Stimulated activated CD8-positive, alpha-beta memory T cell treated with anti-CD3 and anti-CD28 coated beads, Interleukin-2, amount 100 ng/mL, for 1 hour (primary cell): Measurements from ENCODE around the gene AKR1B1.
"Not testable (repeated sequence)": the region's sequence is repeated elsewhere in the genome, so short reads cannot be mapped to it uniquely, and the experiment has no call there.

Experiments
- DNase-seq, 2 donors: peaks; one replicate each; pipeline ENCODE4 v3.0.0-alpha.2; 2020; ENCODE audit warnings: low read depth in 2 of 2

The AKR1B1 gene

GRCh38 chr7:134458806-134459698, at the start of gene AKR1B1:
AKR1B1 (minus strand) TSS chr7:134459100; CDS start chr7:134459062, 38 bp downstream.
- DNase-seq, result peak; percentile 71 to 74

- DNase-seq, result no peak
Observed at GRCh38 chr7:134505856-134506255, 47.0 kb upstream of the AKR1B1 start.

- DNase-seq, result no peak
Observed at GRCh38 chr7:134504660-134505164, 45.8 kb upstream of the AKR1B1 start.

- DNase-seq, result no peak
Observed at GRCh38 chr7:134502463-134503371, 43.8 kb upstream of the AKR1B1 start.

- DNase-seq, result no peak
Observed at GRCh38 chr7:134500982-134501381, 42.1 kb upstream of the AKR1B1 start.

- DNase-seq, result no peak
Observed at GRCh38 chr7:134500406-134500805, 41.5 kb upstream of the AKR1B1 start.

GRCh38 chr7:134495546-134495945, 36.6 kb upstream of the AKR1B1 start:
- no peak for DNase-seq

GRCh38 chr7:134493091-134493490, 34.2 kb upstream of the AKR1B1 start:
- no peak for DNase-seq

- not testable (repeated sequence) for DNase-seq
Observed at GRCh38 chr7:134487721-134488120, 28.8 kb upstream of the AKR1B1 start.

- no peak for DNase-seq
Observed at GRCh38 chr7:134485203-134485602, 26.3 kb upstream of the AKR1B1 start.

- no peak for DNase-seq
Observed at GRCh38 chr7:134483296-134483695, 24.4 kb upstream of the AKR1B1 start.

- DNase-seq, result no peak
Observed at GRCh38 chr7:134482858-134483257, 24.0 kb upstream of the AKR1B1 start.

- no peak for DNase-seq
Observed at GRCh38 chr7:134481167-134481566, 22.3 kb upstream of the AKR1B1 start.

GRCh38 chr7:134480730-134481129, 21.8 kb upstream of the AKR1B1 start:
- no peak for DNase-seq

GRCh38 chr7:134480202-134480601, 21.3 kb upstream of the AKR1B1 start:
- no peak for DNase-seq

GRCh38 chr7:134478707-134479106, 19.8 kb upstream of the AKR1B1 start:
- no peak for DNase-seq

GRCh38 chr7:134477954-134478353, 19.1 kb upstream of the AKR1B1 start:
- DNase-seq, result no peak

GRCh38 chr7:134476044-134476443, 17.1 kb upstream of the AKR1B1 start:
- DNase-seq, result no peak

GRCh38 chr7:134474828-134475227, 15.9 kb upstream of the AKR1B1 start:
- no peak for DNase-seq

- DNase-seq, result no peak
Observed at GRCh38 chr7:134473861-134474291, 15.0 kb upstream of the AKR1B1 start.

GRCh38 chr7:134472572-134473244, 13.8 kb upstream of the AKR1B1 start:
- DNase-seq, result no peak

GRCh38 chr7:134470864-134471263, 12.0 kb upstream of the AKR1B1 start:
- DNase-seq, result no peak
